Measurements from ENCODE around the gene LRCH4.
A peak's percentile ranks its signal among the peaks of the same experiment; 100 is the strongest.

Gene LRCH4

GRCh38 chr7:100585511-100586265, at the start of gene LRCH4:
Gene LRCH4 (minus strand): TSS chr7:100586129. CDS start chr7:100586100, 29 bp downstream.
- peak; percentile 32 to 42 for DNase-seq

- peak; percentile 39 to 40 for DNase-seq
Measured at GRCh38 chr7:100632951-100633717, 47.2 kb upstream of the LRCH4 start.

GRCh38 chr7:100630066-100630465, 44.1 kb upstream of the LRCH4 start:
- no peak for DNase-seq

GRCh38 chr7:100629117-100629716, 43.3 kb upstream of the LRCH4 start:
- DNase-seq: no peak

GRCh38 chr7:100627238-100627549, 41.3 kb upstream of the LRCH4 start:
- no peak for DNase-seq

GRCh38 chr7:100626530-100627237, 40.8 kb upstream of the LRCH4 start:
- peak; percentile 87 to 88 for DNase-seq

GRCh38 chr7:100626055-100626454, 40.1 kb upstream of the LRCH4 start:
- DNase-seq: no peak

- no peak for DNase-seq
Measured at GRCh38 chr7:100623951-100624824, 38.3 kb upstream of the LRCH4 start.

GRCh38 chr7:100621554-100621953, 35.6 kb upstream of the LRCH4 start:
- DNase-seq: no peak

GRCh38 chr7:100620804-100621203, 34.9 kb upstream of the LRCH4 start:
- no peak for DNase-seq

- no peak for DNase-seq
Measured at GRCh38 chr7:100620239-100620638, 34.3 kb upstream of the LRCH4 start.

- DNase-seq: no peak
Measured at GRCh38 chr7:100614308-100614861, 28.5 kb upstream of the LRCH4 start.

- no peak for DNase-seq
Measured at GRCh38 chr7:100613412-100614175, 27.7 kb upstream of the LRCH4 start.

- DNase-seq: no peak
Measured at GRCh38 chr7:100612730-100613390, 26.9 kb upstream of the LRCH4 start.

GRCh38 chr7:100611983-100612729, 26.2 kb upstream of the LRCH4 start, which contains the start of gene MOSPD3:
Gene MOSPD3 (plus strand): TSS chr7:100612540. CDS start chr7:100612792, 252 bp downstream.
- peak; percentile 96 to 97 for DNase-seq

GRCh38 chr7:100609958-100610357, 24.0 kb upstream of the LRCH4 start:
- no peak for DNase-seq

- DNase-seq: no peak
Measured at GRCh38 chr7:100607111-100607510, 21.2 kb upstream of the LRCH4 start.

- no peak for DNase-seq
Measured at GRCh38 chr7:100606313-100606712, 20.4 kb upstream of the LRCH4 start.

Data from activated CD4-positive, alpha-beta T cell treated with anti-CD3 and anti-CD28 coated beads, Interleukin-2, amount 50 U/mL, for 4 hours (primary cell).